Stimulated activated CD4-positive, alpha-beta T cell treated with anti-CD3 and anti-CD28 coated beads, Interleukin-12 subunit alpha, Interleukin-12 subunit beta, amount 100 ng/mL, for 4 hours (primary cell): Measurements from ENCODE around the gene OPA3.
"Not testable (repeated sequence)": the region's sequence is repeated elsewhere in the genome, so short reads cannot be mapped to it uniquely, and the experiment has no call there.

Source experiments
- DNase-seq: peaks from one replicate; pipeline ENCODE4 v3.0.0-alpha.2; 2020

The OPA3 gene

GRCh38 chr19:45584332-45585157 is at the start of gene OPA3:
Gene OPA3 (minus strand): TSS chr19:45584802. CDS start chr19:45584764, 38 bp downstream.
- peak; percentile 98 for DNase-seq

GRCh38 chr19:45632468-45633196 is 48.0 kb upstream of the OPA3 start:
- peak; percentile 57 for DNase-seq

- no peak for DNase-seq
These were observed 45.9 kb upstream of the OPA3 start for GRCh38 chr19:45630463-45630862.

- DNase-seq = no peak
These were observed 45.1 kb upstream of the OPA3 start for GRCh38 chr19:45629704-45630103.

- DNase-seq = not testable (repeated sequence)
These were observed 43.6 kb upstream of the OPA3 start for GRCh38 chr19:45628219-45628618.

- DNase-seq = no peak
These were observed 39.4 kb upstream of the OPA3 start for GRCh38 chr19:45623984-45624383.

GRCh38 chr19:45621976-45622503 is 37.4 kb upstream of the OPA3 start:
- no peak for DNase-seq

- DNase-seq = no peak
These were observed 36.8 kb upstream of the OPA3 start for GRCh38 chr19:45621389-45621788.

GRCh38 chr19:45616704-45617017 is 32.1 kb upstream of the OPA3 start:
- no peak for DNase-seq

GRCh38 chr19:45615795-45616703 is 31.4 kb upstream of the OPA3 start:
- peak; percentile 78 for DNase-seq

- DNase-seq = not testable (repeated sequence)
These were observed 30.5 kb upstream of the OPA3 start for GRCh38 chr19:45615056-45615455.

GRCh38 chr19:45613926-45614725 is 29.5 kb upstream of the OPA3 start:
- no peak for DNase-seq

GRCh38 chr19:45608948-45609347 is 24.3 kb upstream of the OPA3 start:
- DNase-seq = no peak

- peak; percentile 39 for DNase-seq
These were observed 22.7 kb upstream of the OPA3 start for GRCh38 chr19:45607071-45608029.

GRCh38 chr19:45601524-45602374 is 17.1 kb upstream of the OPA3 start, which contains the start of gene GPR4:
Gene GPR4 (minus strand): TSS chr19:45602212. CDS start chr19:45591866, 10,346 bp downstream.
- DNase-seq = no peak

GRCh38 chr19:45601115-45601514 is 16.5 kb upstream of the OPA3 start:
- no peak for DNase-seq

- DNase-seq = no peak
These were observed 15.8 kb upstream of the OPA3 start for GRCh38 chr19:45600340-45600885.

GRCh38 chr19:45599286-45599685 is 14.7 kb upstream of the OPA3 start:
- no peak for DNase-seq

GRCh38 chr19:45598267-45599001 is 13.8 kb upstream of the OPA3 start:
- DNase-seq = no peak
